ENCODE data around the gene KSR1. TPM values are rescaled to one million over a fixed set of nuclear protein-coding genes. Genes with fewer than 3 reads are reported as not detected.

The KSR1 gene
- total RNA-seq, 1 experiment from 2014 or later: 21.7 TPM

DNA sequence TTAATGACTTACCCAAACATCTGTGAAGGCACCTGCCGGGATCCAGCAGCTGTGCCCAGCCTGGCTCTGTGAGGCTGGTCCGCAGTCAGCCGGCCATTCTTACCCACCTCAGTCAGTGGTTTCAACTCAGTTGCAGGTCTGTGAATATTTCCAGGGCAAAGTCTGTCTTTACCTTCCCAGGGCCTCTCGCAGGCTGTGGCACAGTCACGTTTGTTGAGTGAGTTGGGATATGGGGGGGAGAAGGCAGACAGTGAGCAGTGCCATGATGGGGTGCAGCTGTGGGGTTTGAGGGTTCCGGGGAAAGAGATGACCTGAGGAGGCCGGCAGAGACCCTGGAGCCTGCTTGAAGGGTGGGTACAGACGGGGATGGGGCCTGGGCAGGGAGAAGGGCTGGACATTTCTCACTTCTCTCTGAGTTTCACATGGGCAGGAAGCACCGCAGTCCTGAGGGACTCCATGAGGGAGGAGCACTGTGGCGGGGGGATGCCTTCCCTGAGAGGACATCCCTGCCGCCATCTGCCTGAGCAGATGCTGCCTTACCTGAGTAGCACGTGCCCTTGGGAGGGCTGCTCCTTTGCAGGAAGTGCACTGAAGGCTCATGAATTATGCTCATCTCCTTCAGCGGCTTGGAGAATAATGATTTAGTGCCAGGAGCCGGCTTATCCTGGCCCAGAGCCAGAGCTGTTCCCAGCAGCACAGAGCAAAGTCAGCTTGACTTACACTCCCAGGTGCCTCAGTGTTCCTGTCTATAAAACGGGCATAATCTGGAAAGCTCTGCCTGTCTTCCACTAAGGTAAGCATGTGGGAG lies 48.1 kb downstream of the KSR1 start:
- Histone ChIP-seq H3K4me3 (ENCODE audit: low read depth in 2 of 2, low read length in 2 of 2) (no peak overlapping the region), H3K4me1 (ENCODE audit: control insufficient read depth, insufficient read depth, low read length) (no peaks in the 10 kb centered on the region), H3K9me3 (ENCODE audit: control insufficient read depth, insufficient read depth, low read depth, low read length) (peaks cover 5% of the 10 kb centered on the region; the same call in 1 of the 2 replicates), H3K27me3 (ENCODE audit: control insufficient read depth, insufficient read depth, low read length) (no peaks in the 10 kb centered on the region), H3K36me3 (ENCODE audit: control insufficient read depth, insufficient read depth, low read length) (no peaks in the 10 kb centered on the region), H3K27ac (ENCODE audit: low read length) (no peak overlapping the region)
- no TSS peak for BruUV-seq (replicated peaks)
- DNase-seq (ENCODE audit: low read depth, low spot score): no peak
- in situ Hi-C loops (cut with HindIII; ENCODE audit: low pct_unique_long_range_greater_than_20kb, low sequenced_read_pairs) (no loop called here), intact Hi-C loops (cut with micrococcal nuclease; ENCODE audit: unreplicated experiment) (no loop called here)
- ChIA-PET CTCF (no interaction called here), POLR2A (no interaction called here)
- ATAC-seq: no peak
- no peak for TF ChIP-seq POLR2AphosphoS5 (IDR thresholded peaks at IDR 0.05; ENCODE audit: low read depth, low read length)
- TF ChIP-seq, protein P1, sequence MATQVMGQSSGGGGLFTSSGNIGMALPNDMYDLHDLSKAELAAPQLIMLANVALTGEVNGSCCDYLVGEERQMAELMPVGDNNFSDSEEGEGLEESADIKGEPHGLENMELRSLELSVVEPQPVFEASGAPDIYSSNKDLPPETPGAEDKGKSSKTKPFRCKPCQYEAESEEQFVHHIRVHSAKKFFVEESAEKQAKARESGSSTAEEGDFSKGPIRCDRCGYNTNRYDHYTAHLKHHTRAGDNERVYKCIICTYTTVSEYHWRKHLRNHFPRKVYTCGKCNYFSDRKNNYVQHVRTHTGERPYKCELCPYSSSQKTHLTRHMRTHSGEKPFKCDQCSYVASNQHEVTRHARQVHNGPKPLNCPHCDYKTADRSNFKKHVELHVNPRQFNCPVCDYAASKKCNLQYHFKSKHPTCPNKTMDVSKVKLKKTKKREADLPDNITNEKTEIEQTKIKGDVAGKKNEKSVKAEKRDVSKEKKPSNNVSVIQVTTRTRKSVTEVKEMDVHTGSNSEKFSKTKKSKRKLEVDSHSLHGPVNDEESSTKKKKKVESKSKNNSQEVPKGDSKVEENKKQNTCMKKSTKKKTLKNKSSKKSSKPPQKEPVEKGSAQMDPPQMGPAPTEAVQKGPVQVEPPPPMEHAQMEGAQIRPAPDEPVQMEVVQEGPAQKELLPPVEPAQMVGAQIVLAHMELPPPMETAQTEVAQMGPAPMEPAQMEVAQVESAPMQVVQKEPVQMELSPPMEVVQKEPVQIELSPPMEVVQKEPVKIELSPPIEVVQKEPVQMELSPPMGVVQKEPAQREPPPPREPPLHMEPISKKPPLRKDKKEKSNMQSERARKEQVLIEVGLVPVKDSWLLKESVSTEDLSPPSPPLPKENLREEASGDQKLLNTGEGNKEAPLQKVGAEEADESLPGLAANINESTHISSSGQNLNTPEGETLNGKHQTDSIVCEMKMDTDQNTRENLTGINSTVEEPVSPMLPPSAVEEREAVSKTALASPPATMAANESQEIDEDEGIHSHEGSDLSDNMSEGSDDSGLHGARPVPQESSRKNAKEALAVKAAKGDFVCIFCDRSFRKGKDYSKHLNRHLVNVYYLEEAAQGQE (IDR thresholded peaks at IDR 0.05; ENCODE audit: insufficient read depth in 1 of 2, low read depth in 2 of 2, low read length in 1 of 2): no peak
- no peak for TF ChIP-seq TCF7L2 (IDR thresholded peaks at IDR 0.05; ENCODE audit: low read depth, low read length)
- TF ChIP-seq SIN3A (IDR thresholded peaks at IDR 0.05; ENCODE audit: borderline replicate concordance, insufficient read depth, low read depth, low read length): no peak
- TF ChIP-seq, protein P2, sequence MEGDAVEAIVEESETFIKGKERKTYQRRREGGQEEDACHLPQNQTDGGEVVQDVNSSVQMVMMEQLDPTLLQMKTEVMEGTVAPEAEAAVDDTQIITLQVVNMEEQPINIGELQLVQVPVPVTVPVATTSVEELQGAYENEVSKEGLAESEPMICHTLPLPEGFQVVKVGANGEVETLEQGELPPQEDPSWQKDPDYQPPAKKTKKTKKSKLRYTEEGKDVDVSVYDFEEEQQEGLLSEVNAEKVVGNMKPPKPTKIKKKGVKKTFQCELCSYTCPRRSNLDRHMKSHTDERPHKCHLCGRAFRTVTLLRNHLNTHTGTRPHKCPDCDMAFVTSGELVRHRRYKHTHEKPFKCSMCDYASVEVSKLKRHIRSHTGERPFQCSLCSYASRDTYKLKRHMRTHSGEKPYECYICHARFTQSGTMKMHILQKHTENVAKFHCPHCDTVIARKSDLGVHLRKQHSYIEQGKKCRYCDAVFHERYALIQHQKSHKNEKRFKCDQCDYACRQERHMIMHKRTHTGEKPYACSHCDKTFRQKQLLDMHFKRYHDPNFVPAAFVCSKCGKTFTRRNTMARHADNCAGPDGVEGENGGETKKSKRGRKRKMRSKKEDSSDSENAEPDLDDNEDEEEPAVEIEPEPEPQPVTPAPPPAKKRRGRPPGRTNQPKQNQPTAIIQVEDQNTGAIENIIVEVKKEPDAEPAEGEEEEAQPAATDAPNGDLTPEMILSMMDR (IDR thresholded peaks at IDR 0.05): no peak

DNA sequence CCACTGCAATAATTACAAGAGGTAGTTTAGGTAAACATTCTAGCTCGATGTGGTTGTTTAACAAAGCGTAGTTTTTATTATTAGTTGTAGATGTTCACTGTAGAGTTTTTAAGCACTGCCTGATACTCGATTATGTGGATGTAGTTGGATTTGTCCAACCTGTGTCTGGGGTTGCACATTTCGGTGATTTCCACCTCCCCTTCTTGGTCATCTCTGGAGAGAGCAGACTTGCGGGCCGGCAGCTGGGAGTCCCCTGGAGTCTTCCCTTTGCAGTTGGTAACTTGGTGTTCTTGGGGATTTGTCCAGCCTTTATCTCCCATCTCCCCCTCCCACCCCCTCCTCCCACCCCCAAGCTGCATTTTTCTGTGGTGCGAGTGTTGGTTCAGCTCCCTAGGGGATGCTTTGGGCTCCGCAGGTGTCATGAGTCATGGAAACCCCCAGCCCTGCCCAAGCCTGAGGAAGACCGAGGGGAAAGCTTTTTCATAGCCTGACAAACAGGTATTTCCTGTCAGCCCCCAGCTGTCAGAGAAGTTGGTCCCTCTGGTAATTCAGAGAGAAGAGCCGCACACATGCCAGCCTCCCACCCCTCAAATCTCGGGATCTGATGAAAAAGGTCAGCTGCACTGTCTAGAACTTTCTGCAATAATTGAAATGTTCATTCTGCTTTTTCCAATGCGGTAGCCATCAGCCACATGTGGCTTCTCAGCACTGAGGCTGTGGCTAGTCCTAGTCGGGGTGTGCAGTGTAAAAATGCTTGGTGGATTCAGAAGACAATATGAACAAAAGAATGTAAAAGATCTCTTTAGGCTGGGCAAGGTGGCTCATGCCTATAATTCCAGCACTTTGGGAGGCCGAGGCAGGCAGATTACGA lies 50.3 kb downstream of the KSR1 start:
- ChIA-PET POLR2A (no interaction called here), CTCF (no interaction called here)
- ATAC-seq (no peak), DNase-seq (ENCODE audit: low read depth, low spot score) (no peak)
- intact Hi-C loops (cut with micrococcal nuclease; ENCODE audit: unreplicated experiment): no loop called here
- BruUV-seq (replicated peaks): no TSS peak
- in situ Hi-C loops (cut with HindIII; ENCODE audit: low pct_unique_long_range_greater_than_20kb, low sequenced_read_pairs): no loop called here
- Histone ChIP-seq H3K9me3 (ENCODE audit: control insufficient read depth, insufficient read depth, low read depth, low read length) (no peaks in the 10 kb centered on the region; the same call in 1 of the 2 replicates), H3K36me3 (ENCODE audit: control insufficient read depth, insufficient read depth, low read length) (no peaks in the 10 kb centered on the region), H3K27ac (ENCODE audit: low read length) (no peak overlapping the region), H3K4me3 (ENCODE audit: low read depth in 2 of 2, low read length in 2 of 2) (no peak overlapping the region), H3K27me3 (ENCODE audit: control insufficient read depth, insufficient read depth, low read length) (no peaks in the 10 kb centered on the region), H3K4me1 (ENCODE audit: control insufficient read depth, insufficient read depth, low read length) (no peaks in the 10 kb centered on the region)
- TF ChIP-seq, protein P1 (IDR thresholded peaks at IDR 0.05; ENCODE audit: insufficient read depth in 1 of 2, low read depth in 2 of 2, low read length in 1 of 2): no peak
- TF ChIP-seq POLR2AphosphoS5 (IDR thresholded peaks at IDR 0.05; ENCODE audit: low read depth, low read length): no peak
- TF ChIP-seq, protein P2 (IDR thresholded peaks at IDR 0.05): no peak
- no peak for TF ChIP-seq TCF7L2 (IDR thresholded peaks at IDR 0.05; ENCODE audit: low read depth, low read length)
- no peak for TF ChIP-seq SIN3A (IDR thresholded peaks at IDR 0.05; ENCODE audit: borderline replicate concordance, insufficient read depth, low read depth, low read length)

Data from Panc1 (cell line).